HG03095 (cell line): ENCODE results near the gene AQP9.
"Not testable (repeated sequence)": the region's sequence is repeated elsewhere in the genome, so short reads cannot be mapped to it uniquely, and the experiment has no call there.

Source experiments
- ATAC-seq: cut with Tn5 transposase; IDR thresholded peaks from one replicate; pipeline ENCODE4 v1.9.1; 2021; ENCODE audit warnings: moderate library complexity; ENCODE audit not compliant: unreplicated experiment

The AQP9 gene

GRCh38 chr15:58138106-58138505, at the start of gene AQP9:
Gene AQP9, plus strand, starts transcription at chr15:58138381. Its CDS starts 185 bp downstream, at chr15:58138566.
- ATAC-seq = no peak

- no peak for ATAC-seq
Observed at GRCh38 chr15:58095415-58095814, 42.8 kb upstream of the AQP9 start.

- ATAC-seq = no peak
Observed at GRCh38 chr15:58096529-58097084, 41.6 kb upstream of the AQP9 start.

GRCh38 chr15:58103482-58103881, 34.7 kb upstream of the AQP9 start:
- no peak for ATAC-seq

- ATAC-seq = no peak
Observed at GRCh38 chr15:58108117-58108516, 30.1 kb upstream of the AQP9 start.

GRCh38 chr15:58109419-58109818, 28.8 kb upstream of the AQP9 start:
- ATAC-seq = no peak

GRCh38 chr15:58110999-58111717, 27.0 kb upstream of the AQP9 start:
- no peak for ATAC-seq

GRCh38 chr15:58111718-58112104, 26.5 kb upstream of the AQP9 start:
- ATAC-seq = no peak

GRCh38 chr15:58113358-58113757, 24.8 kb upstream of the AQP9 start:
- ATAC-seq = not testable (repeated sequence)

GRCh38 chr15:58114388-58114787, 23.8 kb upstream of the AQP9 start:
- no peak for ATAC-seq

- no peak for ATAC-seq
Observed at GRCh38 chr15:58114812-58115211, 23.4 kb upstream of the AQP9 start.

- no peak for ATAC-seq
Observed at GRCh38 chr15:58115692-58116091, 22.5 kb upstream of the AQP9 start.

GRCh38 chr15:58117619-58118018, 20.6 kb upstream of the AQP9 start:
- no peak for ATAC-seq

- ATAC-seq = no peak
Observed at GRCh38 chr15:58118272-58118671, 19.9 kb upstream of the AQP9 start.

- no peak for ATAC-seq
Observed at GRCh38 chr15:58119016-58119415, 19.2 kb upstream of the AQP9 start.

- no peak for ATAC-seq
Observed at GRCh38 chr15:58124585-58124984, 13.6 kb upstream of the AQP9 start.

GRCh38 chr15:58125333-58125732, 12.8 kb upstream of the AQP9 start:
- no peak for ATAC-seq

- no peak for ATAC-seq
Observed at GRCh38 chr15:58134886-58135285, 3.3 kb upstream of the AQP9 start.

GRCh38 chr15:58135511-58136174, 2.5 kb upstream of the AQP9 start:
- ATAC-seq = no peak

- no peak for ATAC-seq
Observed at GRCh38 chr15:58136731-58137130, 1.4 kb upstream of the AQP9 start.

- ATAC-seq = no peak
Observed at GRCh38 chr15:58137686-58138085, 495 bp upstream of the AQP9 start.

- ATAC-seq = no peak
Observed at GRCh38 chr15:58139276-58139988, 1.3 kb downstream of the AQP9 start.
